ENCODE measurements around the gene INSC.

DNA sequence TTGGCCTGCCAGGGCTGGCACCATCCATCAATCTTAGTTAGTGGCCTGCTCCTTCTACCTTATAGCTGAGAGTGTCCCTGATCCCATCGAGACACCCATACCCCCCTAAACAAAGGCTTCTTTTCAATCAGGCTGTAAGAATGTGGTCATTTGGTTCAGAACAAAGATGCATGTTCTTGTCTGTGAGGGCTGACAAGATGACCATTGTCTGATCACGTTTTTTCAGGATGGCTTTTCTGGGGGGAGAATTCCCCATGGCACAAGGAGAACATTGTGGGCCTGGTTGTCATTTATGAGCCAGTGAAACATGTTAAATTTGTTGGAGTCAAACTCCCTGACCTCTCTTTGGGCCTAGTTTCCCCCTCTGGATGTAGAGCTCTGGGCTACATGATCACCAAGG lies 160.4 kb downstream of the INSC start:
- TF ChIP-seq POLR2A (IDR thresholded peaks at IDR 0.05) (no peak), CTCF (IDR thresholded peaks at IDR 0.05) (no peak)

Data from body of pancreas (tissue), 4 donors.